Embryonic facial prominence (tissue), 1 donor: ENCODE results near the gene CDC16.
"Not testable (repeated sequence)": the region's sequence is repeated elsewhere in the genome, so short reads cannot be mapped to it uniquely, and the experiment has no call there.

Experiments used
- DNase-seq: peaks from one replicate; pipeline ENCODE4 v3.0.0-alpha.2; 2016; ENCODE audit errors: extremely low spot score

The CDC16 gene

GRCh38 chr13:114226699-114227323 lies 7.9 kb upstream of the CDC16 start:
- peak; percentile 14 for DNase-seq

GRCh38 chr13:114227528-114227927 lies 7.2 kb upstream of the CDC16 start:
- no peak for DNase-seq

DNA sequence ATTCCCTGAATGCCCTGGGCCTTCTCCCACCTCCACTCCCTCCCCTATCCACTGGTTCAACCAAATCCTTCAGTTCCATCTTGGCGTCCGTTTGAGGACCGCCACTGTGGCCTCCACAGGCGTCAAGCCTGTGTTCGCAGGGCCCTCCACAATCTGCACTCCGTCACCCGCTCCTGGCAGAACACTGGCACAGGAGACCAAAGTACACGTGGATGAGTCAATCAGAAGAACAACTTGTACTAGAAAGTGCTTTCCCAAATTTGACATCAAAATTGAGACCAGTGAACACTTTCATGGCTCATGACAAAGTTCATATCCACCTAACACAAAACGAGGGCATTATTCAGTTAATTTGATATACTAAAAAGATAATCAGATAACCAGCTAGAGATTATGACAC lies 6.5 kb upstream of the CDC16 start:
- DNase-seq: no peak

DNA sequence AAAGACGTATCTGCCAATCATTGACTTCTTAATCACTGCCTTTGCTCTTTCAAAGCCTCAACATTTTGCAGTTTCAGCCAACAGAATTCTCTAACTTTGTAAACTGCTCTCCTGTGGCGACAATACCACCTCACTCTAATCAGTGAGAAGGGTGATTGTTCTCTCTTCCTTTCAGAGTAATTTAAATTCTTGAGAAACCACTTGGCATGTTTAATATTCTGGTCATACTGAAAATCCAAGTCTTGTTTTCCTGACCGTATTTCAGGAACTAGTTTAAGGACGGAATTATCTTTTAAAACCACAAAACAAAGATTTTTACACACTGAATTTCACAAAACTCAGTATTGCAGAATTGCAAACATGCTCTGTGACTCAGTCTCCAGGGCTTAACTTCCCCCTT lies 5.2 kb upstream of the CDC16 start:
- DNase-seq: no peak

- no peak for DNase-seq
Observed at GRCh38 chr13:114230117-114230516, 4.6 kb upstream of the CDC16 start.

- DNase-seq: no peak
Observed at GRCh38 chr13:114230575-114230974, 4.1 kb upstream of the CDC16 start.

DNA sequence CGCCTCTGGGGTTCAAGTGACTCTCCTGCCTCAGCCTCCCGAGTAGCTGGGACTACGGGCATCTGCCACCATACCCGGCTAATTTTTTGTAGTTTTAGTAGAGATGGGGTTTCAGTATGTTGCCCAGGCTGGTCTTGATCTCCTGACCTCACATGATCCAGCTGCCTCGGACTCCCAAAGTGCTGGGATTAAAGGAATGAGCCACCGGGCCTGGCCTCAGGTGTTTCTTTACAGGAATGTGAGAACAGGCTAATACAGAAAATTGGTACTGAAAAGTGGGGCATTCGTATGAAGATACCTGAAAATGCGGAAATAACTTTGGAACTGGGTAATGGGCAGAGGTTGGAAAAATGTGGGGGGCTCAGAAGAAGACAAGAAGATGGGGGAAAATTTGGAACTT lies 2.8 kb upstream of the CDC16 start:
- no peak for DNase-seq

DNA sequence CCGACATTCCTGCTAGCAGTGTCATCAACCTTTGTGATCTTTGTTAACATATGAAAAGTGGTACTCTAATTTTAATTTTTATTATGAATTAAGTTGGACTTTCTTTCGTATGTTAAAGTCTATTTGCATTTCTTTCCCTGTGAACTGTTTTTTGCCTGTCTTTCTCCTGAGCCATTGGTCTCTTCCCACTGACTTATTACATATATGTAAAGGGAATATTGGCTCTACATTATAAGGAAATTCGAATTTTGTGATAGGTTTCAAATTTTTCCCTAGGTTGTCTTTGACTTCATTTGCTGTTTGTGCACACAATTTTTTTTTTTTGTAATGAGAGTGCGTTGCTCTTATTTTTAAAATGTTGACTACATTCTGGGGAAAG lies 442 bp upstream of the CDC16 start:
- DNase-seq: no peak

- DNase-seq: no peak
Observed at GRCh38 chr13:114235697-114236096, 1.0 kb downstream of the CDC16 start.

DNA sequence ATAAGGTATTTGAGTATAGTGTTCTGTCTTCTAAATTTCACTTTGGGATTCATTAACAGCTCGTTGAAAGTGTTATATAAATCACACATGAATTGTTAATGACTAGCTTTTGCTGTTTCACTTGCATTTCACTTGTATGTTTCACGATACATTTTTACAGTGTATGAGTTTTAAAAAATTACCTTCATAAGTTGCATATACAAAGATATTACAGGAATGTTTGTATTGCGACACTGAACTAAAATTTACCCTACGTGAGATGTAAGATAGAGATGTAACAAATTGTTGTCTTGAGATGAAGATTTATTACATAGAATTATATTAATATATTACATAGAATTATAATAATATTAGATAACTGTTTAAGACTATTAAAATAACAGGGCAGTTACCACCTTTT lies 1.5 kb downstream of the CDC16 start:
- DNase-seq: no peak

- DNase-seq: no peak
Observed at GRCh38 chr13:114237415-114238112, 2.9 kb downstream of the CDC16 start.

DNA sequence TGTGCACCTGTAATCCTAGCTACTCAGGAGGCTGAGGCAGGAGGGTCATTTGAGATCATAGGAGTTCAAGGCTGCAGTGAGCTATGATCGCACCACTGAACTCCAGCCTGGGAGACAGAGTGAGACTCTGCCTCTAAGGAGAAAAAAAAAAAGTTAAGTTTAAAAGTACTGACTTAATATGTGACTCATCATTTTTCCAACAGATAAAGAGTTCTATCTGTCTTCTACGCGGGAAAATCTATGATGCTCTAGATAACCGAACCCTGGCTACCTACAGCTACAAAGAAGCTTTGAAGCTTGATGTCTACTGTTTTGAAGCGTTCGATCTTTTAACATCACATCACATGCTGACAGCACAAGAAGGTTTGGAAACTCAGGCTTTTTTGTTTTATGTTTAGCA lies 7.2 kb downstream of the CDC16 start:
- no peak for DNase-seq

GRCh38 chr13:114243971-114244370 lies 9.3 kb downstream of the CDC16 start:
- DNase-seq: no peak

DNA sequence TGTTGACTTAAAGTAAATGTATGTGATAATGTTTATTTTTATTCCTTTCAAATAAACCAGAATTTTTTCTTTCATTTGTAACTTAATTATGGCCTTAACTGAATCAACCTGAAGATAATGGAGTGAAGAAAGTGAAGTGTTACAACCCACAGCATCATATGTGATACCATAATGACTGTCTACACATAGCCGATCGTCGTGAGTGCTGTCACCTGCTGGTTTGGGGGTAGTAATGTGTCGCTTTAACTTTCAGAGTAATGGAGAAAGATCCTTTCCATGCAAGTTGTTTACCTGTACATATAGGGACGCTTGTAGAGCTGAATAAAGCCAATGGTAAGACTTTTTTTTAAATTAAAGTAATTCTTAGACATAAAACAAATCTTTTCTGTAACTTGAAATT lies 9.9 kb downstream of the CDC16 start:
- DNase-seq: no peak

- DNase-seq: no peak
Observed at GRCh38 chr13:114248011-114248410, 13.3 kb downstream of the CDC16 start.

- DNase-seq: no peak
Observed at GRCh38 chr13:114249077-114249476, 14.4 kb downstream of the CDC16 start.

DNA sequence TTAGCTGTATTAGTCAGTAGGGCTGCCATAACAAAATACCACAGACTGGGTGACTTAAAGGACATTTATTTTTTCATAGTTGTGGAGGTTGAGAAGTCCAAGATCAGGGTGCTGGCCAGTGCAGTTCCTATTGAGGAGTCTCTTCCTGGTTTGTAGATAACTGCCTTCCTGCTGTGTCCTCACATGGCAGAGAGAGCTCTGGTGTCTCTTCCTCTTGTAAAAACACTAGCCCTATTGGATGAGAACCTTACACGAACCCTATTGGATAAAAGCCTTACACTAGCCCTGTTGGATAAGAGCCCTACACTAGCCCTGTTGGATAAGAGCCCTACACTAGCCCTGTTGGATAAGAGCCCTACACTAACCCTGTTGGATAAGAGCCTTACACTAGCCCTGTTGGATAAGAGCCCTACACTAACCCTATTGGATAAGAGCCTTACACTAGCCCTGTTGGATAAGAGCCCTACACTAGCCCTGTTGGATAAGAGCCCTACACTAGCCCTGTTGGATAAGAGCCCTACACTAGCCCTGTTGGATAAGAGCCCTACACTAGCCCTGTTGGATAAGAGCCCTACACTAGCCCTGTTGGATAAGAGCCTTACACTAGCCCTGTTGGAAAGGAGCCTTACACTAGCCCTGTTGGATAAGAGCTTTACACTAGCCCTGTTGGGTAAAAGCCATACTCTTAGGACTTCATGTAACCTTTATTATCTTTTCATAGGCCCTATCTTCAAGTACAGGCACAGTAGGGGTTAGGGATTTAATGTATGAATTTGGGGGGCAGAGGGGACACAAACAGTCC lies 17.1 kb downstream of the CDC16 start:
- DNase-seq: not testable (repeated sequence)

- DNase-seq: no peak
Observed at GRCh38 chr13:114256547-114256946, 21.9 kb downstream of the CDC16 start.

DNA sequence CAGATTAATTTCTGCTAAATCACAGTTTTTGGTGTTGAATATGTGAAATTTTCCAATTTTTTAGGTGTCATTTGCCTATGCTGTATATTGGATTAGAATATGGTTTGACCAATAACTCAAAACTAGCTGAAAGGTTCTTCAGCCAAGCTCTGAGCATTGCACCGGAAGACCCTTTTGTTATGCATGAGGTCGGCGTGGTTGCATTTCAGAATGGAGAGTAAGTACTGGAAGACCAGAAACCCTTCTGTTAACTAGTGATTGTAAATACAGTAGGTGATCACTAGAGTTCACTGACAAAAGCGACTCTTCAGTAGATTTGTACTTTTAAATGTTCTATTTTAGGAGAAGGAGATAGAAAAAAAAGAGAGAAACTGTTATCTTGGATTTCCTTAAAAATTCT lies 22.3 kb downstream of the CDC16 start:
- no peak for DNase-seq

DNA sequence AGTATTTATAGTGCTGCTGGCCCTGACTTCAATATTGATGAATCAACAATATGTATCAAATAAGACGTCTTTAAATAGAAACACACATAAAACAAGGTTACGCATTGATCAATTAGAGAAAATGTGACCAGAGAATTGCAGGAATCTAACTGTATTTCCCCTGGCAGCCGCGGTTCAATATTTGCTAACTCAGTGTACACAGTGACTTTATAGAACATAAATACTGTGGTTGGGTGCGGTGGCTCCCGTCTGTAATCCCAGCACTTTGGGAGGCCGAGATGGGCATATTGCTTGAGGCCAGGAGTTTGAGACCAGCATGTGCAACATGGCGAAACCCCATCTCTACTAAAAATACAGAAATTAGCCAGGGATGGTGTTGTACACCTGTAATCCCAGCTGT lies 23.9 kb downstream of the CDC16 start:
- DNase-seq: no peak

DNA sequence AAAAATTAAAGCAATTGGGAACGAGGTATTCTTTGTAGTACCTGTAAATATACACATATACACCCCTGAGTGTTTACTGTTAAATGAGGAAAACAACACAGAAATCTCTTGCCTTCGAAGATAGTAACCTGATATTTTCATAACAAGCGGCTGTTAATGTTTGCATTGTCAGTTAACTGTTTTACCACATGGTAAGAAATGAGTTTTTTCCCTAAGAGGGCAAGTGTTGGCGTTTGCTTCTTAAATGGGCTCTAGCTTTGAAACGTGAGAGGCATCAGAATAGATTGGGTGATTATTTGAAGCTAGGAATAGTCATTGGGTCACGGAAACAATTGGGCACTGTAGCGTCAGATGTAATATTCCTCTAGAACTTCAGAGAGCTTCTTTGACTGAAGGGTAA lies 24.7 kb downstream of the CDC16 start:
- DNase-seq: no peak

- no peak for DNase-seq
Observed at GRCh38 chr13:114259974-114260373, 25.3 kb downstream of the CDC16 start.

DNA sequence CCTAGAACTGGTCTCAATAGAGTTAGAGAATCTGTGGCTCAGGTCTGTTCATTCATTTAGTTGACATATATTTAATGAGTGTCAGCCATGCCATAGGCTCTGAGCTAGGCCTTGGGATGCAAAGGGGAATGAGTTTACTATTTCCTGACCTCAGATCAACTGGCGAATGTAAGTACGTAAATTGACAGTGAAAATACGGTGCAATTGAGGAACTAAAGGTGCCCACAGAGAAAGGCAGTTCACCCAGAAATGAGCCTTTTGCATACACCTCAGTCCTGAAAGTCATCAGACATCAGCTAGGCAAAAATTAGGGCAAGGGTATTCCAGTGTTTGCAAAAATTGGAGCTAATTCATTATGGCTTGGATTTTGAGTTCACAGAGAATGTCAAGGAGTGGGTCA lies 26.1 kb downstream of the CDC16 start:
- no peak for DNase-seq
